GM18907 (cell line): ENCODE results near the gene ACTN4.

ENCODE experiments used
- ATAC-seq: cut with Tn5 transposase; IDR thresholded peaks from one replicate; pipeline ENCODE4 v1.9.1; 2021; ENCODE audit warnings: mild to moderate bottlenecking, moderate library complexity; ENCODE audit not compliant: unreplicated experiment

ACTN4 gene

DNA sequence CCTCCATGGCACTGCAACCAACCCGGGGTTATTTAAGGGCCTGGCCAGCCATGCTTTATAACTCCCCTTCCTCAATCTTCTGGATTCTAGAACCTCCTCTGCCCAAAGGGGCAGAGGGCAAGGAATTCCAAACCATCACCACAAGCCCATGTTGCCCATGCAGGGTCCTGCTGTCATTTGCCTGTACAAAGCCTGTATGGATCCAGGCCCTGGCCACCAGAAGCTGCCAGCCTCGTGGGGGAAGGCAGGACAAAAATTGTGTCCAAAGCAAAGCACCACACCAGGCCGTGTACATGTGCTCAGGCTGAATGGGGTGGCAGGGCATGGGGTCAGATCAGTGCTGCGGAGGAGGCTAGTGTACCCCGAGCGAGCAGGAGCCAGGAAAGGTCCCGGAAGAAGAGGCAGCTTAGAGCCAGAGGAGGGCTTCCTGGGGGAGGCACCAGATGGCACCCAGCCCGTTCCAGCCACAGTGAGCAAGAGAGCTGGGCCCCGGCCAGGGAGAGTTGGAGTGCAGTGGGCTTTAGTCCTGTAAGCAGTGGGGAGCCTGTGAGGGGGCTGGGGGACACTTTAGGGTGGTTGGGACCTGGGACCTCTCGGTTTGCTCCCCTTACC lies 61.1 kb downstream of the ACTN4 start:
- ATAC-seq: no peak

- ATAC-seq: no peak
Observed at GRCh38 chr19:38709119-38709518, 61.7 kb downstream of the ACTN4 start.

DNA sequence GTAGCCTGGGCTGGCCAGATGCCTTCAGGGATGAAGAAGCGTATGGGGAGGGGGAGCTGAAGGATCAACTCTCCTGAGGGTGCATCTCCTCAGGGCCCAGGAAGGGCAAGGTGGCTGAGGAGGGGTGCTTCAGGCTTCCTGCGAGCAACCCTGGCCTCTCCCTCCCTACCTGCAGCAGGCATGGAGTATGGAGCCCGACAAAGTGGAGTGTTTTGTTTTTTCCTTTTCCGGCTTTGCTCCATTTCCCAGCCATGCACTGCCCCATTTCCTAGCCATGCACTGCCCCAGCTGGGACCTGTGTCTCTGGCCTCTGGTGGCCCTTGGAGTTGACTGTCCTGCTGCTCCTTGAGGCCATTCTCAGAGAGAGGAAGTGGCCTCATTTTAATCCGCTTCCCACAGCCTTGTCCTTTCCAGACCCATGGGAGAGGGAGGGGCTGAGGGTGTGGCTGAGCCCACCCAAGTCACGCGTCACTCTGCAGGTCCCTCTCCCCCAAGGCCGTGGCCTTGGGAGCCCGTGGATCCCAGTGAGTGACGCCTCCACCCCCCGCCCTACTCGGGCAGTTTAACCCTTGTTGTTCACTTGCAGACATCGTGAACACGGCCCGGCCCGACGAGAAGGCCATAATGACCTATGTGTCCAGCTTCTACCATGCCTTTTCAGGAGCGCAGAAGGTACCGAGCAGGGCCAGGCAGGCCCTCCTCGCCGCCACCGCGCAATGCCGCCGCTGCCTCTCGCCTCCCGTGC lies 62.4 kb downstream of the ACTN4 start:
- ATAC-seq: no peak

DNA sequence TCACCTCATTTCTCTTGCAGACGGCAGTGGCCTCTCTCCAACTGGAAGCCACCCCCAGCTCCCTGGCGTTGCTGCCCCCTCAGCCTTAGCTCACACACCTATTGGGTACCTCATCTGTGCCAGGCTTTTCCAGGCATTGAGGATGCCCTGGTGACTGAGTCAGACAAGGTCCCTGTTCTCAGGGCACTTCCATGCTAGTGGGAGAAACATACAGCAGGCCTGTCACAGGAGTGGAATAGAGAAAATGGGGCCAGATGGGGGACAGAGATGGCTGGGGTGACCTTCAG lies 62.9 kb downstream of the ACTN4 start:
- no peak for ATAC-seq

- no peak for ATAC-seq
Observed at GRCh38 chr19:38710928-38711725, 63.7 kb downstream of the ACTN4 start.

DNA sequence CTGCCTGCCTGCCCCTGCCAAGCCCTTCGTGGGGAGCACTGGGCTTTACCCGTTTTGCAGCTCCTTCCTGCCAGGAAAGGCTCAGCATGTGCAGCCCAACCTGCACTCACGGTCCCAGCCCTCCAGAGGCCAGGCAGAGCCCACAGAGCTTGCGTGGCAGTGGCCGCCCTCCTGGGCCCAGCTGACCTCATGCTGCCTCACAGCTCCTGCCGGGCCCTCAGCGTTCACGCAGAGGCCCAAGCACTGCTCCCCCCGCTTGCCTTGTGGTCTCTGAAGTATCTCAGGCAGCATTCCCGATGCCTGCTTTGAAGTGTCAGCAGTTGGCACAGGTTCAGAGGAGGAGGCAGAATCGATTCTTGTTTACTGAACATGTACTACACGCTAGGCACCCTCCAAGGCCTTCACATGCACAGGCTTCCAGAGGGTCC lies 64.3 kb downstream of the ACTN4 start:
- no peak for ATAC-seq

GRCh38 chr19:38712161-38712748 lies 64.8 kb downstream of the ACTN4 start:
- no peak for ATAC-seq

GRCh38 chr19:38713227-38713649 lies 65.8 kb downstream of the ACTN4 start:
- no peak for ATAC-seq

DNA sequence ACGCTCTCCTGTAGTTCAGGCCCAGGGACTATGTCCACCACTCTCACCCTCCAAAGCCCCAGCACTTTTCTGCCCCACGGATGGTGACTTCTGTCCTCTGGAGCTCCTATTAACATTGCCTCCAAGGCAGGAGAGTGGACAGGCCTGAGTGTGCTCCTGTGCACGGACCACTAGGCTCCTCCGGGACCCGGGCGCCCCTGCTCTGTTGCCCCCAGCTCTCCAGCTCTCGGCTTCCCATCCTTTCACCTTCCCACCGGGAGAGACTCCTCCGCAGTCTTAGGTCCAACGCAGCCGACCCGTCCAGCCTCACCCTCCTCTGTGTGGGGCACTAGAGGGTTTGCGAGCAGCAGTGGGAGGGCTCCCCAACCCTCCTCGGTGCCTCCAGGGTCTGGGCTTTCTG lies 66.4 kb downstream of the ACTN4 start:
- no peak for ATAC-seq

DNA sequence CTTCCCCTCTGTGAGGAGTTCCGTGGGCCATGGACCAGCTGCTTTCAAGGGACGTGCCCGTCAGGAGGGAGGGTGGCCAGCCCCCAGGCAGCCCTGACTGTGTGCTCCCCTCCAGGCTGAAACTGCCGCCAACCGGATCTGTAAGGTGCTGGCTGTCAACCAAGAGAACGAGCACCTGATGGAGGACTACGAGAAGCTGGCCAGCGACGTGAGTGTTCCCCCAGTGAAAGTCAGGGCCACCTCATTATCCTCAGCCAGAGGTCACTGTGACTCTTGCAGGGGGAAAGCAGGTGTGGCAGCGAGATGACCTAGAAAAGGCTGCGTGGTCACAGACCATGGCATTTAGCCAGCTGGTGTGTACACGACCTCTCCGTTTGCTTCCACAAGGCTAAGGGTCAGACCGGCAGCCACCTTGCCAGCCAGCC lies 66.9 kb downstream of the ACTN4 start:
- no peak for ATAC-seq

DNA sequence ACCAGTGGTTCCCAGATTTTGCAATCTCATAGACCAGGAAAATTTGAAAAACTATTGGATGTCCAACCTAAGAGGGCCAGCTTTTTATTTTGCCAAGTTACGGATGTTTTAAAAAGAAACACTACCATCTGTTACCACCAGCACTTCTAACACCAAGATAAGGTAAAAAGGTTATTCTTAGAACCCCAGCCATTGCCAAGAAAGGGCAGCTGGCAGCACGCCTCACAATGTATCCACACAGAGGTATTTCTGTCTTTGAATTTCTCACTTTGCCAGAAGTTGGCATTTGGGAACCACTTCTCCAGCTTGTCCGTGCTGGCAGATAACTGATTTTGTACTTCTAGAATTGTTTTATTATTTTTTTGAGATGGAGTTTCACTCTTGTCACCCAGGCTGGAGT lies 68.1 kb downstream of the ACTN4 start:
- no peak for ATAC-seq

DNA sequence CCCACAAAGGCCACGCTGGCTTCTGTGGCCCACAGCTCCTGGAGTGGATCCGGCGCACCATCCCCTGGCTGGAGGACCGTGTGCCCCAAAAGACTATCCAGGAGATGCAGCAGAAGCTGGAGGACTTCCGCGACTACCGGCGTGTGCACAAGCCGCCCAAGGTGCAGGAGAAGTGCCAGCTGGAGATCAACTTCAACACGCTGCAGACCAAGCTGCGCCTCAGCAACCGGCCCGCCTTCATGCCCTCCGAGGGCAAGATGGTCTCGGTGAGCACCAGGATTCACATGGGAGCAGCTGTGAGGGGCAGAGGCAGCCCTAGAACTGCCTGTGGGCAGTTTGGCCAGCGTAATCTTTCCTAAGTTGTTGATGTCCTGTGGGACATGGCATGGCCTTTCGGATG lies 69.6 kb downstream of the ACTN4 start:
- ATAC-seq: no peak

GRCh38 chr19:38717855-38718254 lies 70.4 kb downstream of the ACTN4 start:
- no peak for ATAC-seq

DNA sequence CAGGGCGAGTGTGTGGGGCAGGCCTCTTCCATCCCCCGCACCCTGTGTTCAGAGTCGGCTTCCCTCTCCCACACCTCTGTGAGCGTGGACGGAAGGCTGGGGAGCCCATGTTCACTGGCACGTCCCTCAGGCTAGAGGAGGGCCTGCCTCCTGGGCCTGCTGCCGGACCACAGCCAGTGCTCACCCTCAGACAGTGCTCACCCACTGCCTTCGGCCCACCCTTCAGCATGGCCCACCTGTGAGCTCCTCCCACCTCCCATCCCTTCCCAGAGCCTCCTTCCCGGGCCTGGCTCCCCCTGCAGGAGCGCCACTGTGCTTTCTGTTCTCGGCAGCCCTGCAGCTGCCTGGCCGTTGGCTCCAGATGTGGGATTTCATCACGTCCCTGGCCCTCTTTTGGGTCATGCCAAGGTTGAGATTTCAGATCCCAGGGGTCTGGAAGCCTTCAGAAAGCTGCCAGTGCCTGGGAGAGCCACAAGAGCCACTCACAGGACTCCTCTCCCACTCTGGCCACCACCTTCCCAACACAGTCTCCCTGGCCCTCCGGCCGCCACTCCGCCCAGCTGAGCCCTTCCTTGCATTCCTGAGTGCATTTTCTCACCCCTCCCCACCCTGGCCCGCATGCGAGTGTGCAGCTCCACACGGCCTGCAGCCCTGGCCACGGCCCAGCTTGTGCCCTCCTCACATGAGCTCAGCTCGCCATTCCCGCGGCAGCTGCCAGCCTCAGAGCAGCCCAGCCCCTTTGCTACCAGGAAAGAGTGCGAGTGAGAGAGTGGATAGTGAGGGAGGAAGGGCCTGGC lies 71.5 kb downstream of the ACTN4 start:
- no peak for ATAC-seq

GRCh38 chr19:38719761-38720558 lies 72.5 kb downstream of the ACTN4 start:
- ATAC-seq: no peak

DNA sequence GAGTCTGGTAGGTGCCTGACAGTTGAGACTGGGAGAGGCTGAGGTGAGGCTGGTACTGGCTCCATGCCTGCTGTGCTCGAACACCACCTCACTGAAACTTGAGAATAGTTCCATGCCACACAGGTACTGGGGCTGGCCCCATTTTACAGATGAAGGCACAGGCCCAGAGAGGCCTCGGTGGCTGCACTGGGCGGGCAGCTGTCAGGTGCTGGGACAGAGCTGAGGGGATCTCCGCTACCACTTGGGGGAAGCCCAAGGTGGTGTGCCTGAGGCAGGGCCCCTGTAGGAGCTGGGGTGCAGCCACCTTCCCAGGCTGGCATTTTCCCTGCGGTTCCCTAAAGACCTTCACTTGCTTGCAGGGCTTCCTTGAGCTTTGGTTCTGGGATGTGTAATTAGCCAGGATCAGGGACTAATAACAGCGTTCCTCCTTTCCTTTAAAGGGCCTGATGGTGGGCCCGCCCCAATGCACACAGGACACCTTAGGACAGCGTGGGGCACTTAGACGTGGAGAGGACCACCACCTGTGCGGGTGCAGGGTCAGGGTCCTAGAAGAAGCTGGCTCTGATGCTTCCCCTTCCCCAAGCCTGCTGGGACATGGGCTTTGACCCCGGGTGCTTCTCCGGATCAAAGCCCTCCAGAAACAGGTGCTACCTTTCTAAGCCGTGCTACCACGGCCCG lies 73.2 kb downstream of the ACTN4 start:
- no peak for ATAC-seq

GRCh38 chr19:38721496-38721895 lies 74.0 kb downstream of the ACTN4 start:
- no peak for ATAC-seq

GRCh38 chr19:38721979-38722773 lies 74.7 kb downstream of the ACTN4 start:
- ATAC-seq: no peak
